Liver (tissue), 3 donors: ENCODE data around the gene SYS1.

Experiments
- JUND ChIP-seq, 2 donors: IDR thresholded peaks; 2 replicates each; pipeline ENCODE4 v1.6.1; 2016; ENCODE audit warnings: antibody characterized with exemption in 2 of 2
- RAD21 ChIP-seq, 2 donors: IDR thresholded peaks; 2 replicates each; pipeline ENCODE4 v1.6.1; 2016; ENCODE audit warnings: antibody characterized with exemption in 2 of 2, mild to moderate bottlenecking in 2 of 2
- TF ChIP-seq, protein P1 (sequence below): fragments of 150-350 bp; IDR thresholded peaks from 2 replicates; pipeline ENCODE4 v1.5.1; 2017; ENCODE audit warnings: improper control_type of control experiment, low read depth, low read length; ENCODE audit not compliant: missing input control
- TF ChIP-seq, protein P2 (sequence below): IDR thresholded peaks from 2 replicates; pipeline ENCODE4 v1.6.1; 2016; ENCODE audit warnings: antibody characterized with exemption
- TF ChIP-seq, protein P3 (sequence below): IDR thresholded peaks from 2 replicates; pipeline ENCODE4 v1.6.1; 2016; ENCODE audit warnings: antibody characterized with exemption
- TF ChIP-seq, protein P4 (sequence below): IDR thresholded peaks from 2 replicates; pipeline ENCODE4 v1.6.1; 2016; ENCODE audit warnings: antibody characterized with exemption, mild to moderate bottlenecking
- TF ChIP-seq, protein P5 (sequence below): IDR thresholded peaks from 2 replicates; pipeline ENCODE4 v1.6.1; 2016; ENCODE audit warnings: antibody characterized with exemption
- donor health status: healthy.
- donor health status: healthy.

DNA sequence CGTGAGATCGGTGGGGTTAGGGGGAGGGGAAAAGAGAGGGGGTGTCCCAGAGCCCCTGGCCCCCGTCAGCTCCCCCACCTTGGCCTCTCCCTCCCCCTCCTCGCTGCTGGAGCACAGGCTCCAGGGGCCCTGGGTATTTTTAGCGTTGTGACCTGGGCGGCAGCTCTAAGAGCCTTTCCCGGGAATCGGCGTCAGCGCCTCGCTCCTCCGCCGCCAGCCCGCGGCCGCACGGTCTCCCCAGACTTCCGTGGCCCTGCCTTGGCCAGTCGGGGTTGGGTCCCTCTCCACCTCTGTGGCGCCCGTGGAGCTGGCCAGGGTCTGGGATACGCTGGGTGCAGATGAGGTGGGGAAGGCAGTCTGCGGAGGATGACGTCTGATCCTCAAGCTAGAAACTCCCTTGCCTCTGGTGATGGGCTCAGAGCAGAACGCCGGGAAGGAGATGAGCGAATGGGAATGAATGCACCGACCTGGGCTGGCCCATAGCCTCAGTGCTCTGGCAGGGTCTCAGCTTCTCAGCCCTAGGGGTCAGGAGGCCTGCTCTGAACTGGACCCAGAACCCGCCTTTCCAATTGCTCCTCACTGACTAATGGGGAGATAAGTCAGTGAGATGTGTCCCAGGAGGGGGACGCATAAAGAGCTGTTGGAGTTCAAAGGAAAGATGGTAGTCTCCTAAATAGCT, 44.2 kb downstream of the SYS1 start:
- TF ChIP-seq, protein P1, sequence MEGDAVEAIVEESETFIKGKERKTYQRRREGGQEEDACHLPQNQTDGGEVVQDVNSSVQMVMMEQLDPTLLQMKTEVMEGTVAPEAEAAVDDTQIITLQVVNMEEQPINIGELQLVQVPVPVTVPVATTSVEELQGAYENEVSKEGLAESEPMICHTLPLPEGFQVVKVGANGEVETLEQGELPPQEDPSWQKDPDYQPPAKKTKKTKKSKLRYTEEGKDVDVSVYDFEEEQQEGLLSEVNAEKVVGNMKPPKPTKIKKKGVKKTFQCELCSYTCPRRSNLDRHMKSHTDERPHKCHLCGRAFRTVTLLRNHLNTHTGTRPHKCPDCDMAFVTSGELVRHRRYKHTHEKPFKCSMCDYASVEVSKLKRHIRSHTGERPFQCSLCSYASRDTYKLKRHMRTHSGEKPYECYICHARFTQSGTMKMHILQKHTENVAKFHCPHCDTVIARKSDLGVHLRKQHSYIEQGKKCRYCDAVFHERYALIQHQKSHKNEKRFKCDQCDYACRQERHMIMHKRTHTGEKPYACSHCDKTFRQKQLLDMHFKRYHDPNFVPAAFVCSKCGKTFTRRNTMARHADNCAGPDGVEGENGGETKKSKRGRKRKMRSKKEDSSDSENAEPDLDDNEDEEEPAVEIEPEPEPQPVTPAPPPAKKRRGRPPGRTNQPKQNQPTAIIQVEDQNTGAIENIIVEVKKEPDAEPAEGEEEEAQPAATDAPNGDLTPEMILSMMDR = no peak
- TF ChIP-seq, protein P2, sequence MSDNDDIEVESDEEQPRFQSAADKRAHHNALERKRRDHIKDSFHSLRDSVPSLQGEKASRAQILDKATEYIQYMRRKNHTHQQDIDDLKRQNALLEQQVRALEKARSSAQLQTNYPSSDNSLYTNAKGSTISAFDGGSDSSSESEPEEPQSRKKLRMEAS = no peak
- TF ChIP-seq, protein P3, sequence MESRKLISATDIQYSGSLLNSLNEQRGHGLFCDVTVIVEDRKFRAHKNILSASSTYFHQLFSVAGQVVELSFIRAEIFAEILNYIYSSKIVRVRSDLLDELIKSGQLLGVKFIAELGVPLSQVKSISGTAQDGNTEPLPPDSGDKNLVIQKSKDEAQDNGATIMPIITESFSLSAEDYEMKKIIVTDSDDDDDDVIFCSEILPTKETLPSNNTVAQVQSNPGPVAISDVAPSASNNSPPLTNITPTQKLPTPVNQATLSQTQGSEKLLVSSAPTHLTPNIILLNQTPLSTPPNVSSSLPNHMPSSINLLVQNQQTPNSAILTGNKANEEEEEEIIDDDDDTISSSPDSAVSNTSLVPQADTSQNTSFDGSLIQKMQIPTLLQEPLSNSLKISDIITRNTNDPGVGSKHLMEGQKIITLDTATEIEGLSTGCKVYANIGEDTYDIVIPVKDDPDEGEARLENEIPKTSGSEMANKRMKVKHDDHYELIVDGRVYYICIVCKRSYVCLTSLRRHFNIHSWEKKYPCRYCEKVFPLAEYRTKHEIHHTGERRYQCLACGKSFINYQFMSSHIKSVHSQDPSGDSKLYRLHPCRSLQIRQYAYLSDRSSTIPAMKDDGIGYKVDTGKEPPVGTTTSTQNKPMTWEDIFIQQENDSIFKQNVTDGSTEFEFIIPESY = no peak
- TF ChIP-seq, protein P4, sequence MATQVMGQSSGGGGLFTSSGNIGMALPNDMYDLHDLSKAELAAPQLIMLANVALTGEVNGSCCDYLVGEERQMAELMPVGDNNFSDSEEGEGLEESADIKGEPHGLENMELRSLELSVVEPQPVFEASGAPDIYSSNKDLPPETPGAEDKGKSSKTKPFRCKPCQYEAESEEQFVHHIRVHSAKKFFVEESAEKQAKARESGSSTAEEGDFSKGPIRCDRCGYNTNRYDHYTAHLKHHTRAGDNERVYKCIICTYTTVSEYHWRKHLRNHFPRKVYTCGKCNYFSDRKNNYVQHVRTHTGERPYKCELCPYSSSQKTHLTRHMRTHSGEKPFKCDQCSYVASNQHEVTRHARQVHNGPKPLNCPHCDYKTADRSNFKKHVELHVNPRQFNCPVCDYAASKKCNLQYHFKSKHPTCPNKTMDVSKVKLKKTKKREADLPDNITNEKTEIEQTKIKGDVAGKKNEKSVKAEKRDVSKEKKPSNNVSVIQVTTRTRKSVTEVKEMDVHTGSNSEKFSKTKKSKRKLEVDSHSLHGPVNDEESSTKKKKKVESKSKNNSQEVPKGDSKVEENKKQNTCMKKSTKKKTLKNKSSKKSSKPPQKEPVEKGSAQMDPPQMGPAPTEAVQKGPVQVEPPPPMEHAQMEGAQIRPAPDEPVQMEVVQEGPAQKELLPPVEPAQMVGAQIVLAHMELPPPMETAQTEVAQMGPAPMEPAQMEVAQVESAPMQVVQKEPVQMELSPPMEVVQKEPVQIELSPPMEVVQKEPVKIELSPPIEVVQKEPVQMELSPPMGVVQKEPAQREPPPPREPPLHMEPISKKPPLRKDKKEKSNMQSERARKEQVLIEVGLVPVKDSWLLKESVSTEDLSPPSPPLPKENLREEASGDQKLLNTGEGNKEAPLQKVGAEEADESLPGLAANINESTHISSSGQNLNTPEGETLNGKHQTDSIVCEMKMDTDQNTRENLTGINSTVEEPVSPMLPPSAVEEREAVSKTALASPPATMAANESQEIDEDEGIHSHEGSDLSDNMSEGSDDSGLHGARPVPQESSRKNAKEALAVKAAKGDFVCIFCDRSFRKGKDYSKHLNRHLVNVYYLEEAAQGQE = no peak
- TF ChIP-seq, protein P5, sequence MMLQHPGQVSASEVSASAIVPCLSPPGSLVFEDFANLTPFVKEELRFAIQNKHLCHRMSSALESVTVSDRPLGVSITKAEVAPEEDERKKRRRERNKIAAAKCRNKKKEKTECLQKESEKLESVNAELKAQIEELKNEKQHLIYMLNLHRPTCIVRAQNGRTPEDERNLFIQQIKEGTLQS = no peak
- no peak for TF ChIP-seq JUND (IDR thresholded peaks at IDR 0.05)
- TF ChIP-seq RAD21 (IDR thresholded peaks at IDR 0.05) = no peak
